Activated effector memory CD4-positive, alpha-beta T cell treated with Interleukin-2 at 50 U/mL for 16 hours (primary cell): Measurements from ENCODE around the gene SORCS1.

Experiments used
- DNase-seq: peaks from one replicate; pipeline ENCODE4 v3.0.0-alpha.2; 2020

The SORCS1 gene

GRCh38 chr10:106873770-106874603 is 290.5 kb downstream of the SORCS1 start:
- DNase-seq, result no peak

DNA sequence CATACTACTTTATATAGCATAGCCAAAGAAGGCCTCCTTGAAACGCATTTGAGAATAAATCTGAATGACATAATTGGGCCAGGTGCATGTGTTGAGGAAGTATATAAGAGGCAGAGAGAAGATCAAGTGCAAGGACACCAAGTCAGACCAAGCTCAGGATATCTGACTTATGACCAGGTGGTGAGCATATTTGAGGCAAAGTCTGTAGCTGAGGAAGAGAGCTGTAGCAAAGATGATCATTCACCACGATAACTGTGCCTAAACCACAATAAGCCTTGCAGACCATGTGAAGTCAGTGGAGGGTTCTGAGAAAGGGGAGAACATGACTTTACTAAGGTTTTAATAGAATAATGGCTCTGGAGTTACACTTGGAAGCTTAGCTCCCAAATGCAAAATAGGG is 292.3 kb downstream of the SORCS1 start:
- no peak for DNase-seq

- DNase-seq, result no peak
Observed at GRCh38 chr10:106866244-106866845, 298.2 kb downstream of the SORCS1 start.

- DNase-seq, result no peak
Observed at GRCh38 chr10:106864031-106864430, 300.5 kb downstream of the SORCS1 start.

- no peak for DNase-seq
Observed at GRCh38 chr10:106863549-106863948, 301.0 kb downstream of the SORCS1 start.

DNA sequence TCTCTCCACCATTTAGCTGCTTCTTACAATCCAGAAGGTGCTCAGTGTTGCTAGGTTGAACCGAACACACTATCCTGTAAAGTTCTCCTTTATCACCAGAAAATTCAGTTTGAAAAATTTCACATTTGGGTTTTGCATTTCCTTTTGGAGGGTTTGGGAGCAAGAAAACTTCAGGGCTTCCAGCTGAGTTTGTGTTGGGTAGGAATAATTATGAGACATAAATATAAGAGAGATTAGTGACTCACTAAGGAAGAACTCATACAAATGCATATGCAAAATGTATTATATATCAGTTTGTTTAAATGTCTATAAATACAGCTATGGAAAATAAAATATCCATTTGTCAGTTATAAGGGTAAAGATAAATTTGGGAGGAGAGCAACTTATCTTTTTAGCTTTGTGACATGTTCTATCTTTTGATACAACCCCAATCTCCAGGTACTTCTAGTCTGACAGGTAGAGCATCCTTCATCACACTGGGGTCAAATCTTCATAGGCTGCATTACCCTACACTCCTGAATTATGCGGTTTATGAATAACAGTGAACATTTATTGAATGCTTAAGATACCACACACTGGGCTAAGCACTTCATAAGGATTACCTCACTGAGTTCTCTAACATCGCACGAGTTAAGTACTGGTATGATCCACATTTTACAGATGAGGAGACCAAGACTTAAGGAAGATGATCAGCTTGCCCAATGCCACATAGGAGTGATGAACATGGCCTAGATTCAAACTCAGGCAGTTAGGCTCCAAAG is 304.4 kb downstream of the SORCS1 start:
- DNase-seq, result no peak

- no peak for DNase-seq
Observed at GRCh38 chr10:106857728-106858127, 306.8 kb downstream of the SORCS1 start.

- no peak for DNase-seq
Observed at GRCh38 chr10:106857213-106857612, 307.3 kb downstream of the SORCS1 start.

DNA sequence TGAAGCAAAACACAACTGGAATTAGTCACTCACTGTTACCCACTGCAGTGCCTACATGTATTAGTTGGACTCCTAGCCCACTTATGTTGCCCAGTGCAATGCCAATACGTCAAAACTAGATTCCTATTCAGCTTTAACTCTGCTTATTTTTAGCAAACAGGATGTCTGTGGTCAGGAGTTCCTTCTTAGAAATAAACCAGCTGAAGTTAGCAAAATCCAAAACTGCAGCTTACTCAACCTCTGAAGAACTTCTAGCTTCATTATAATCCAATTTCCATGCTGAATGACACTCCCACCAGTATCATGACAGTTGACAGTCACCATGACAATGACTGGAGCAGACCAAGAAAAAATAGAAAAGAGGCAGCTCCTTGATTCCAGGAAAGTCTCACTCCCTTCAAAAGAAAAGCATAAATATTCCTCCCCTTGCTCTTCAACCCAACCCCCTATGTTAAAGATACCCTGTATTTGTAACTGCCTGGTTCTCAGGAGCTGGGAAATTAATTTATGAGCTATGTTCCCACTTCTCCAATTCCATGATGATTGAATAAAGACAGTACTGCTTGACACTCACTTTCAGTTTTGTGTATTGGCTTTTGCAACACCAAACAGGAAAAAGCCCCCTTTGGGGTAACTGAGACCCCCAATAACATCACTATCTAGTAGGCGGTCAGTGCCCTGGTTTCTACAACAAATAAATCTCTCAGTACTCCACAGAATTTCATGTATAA is 327.4 kb downstream of the SORCS1 start:
- no peak for DNase-seq

GRCh38 chr10:106832846-106833245 is 331.7 kb downstream of the SORCS1 start:
- DNase-seq, result no peak

DNA sequence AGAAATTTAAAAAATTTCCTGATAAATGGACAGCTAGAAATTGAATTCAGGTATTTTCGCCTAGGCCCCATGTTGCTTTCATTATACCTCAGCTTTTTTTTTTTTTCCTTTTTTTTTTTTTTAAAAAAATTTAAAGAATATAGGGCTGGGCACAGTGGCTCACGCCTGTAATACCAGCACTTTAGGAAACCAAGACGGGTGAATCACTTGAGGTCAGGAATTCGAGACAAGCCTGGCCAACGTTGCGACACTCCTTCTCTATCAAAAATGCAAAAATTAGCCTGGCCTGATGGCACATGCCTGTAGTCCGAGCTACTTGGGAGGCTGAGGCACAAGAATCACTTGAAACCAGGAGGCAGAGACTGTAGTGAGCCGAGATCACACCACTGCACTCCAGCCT is 334.0 kb downstream of the SORCS1 start:
- no peak for DNase-seq

- DNase-seq, result no peak
Observed at GRCh38 chr10:106830006-106830405, 334.5 kb downstream of the SORCS1 start.

GRCh38 chr10:106826716-106827115 is 337.8 kb downstream of the SORCS1 start:
- no peak for DNase-seq

- DNase-seq, result no peak
Observed at GRCh38 chr10:106825576-106826364, 338.7 kb downstream of the SORCS1 start.

DNA sequence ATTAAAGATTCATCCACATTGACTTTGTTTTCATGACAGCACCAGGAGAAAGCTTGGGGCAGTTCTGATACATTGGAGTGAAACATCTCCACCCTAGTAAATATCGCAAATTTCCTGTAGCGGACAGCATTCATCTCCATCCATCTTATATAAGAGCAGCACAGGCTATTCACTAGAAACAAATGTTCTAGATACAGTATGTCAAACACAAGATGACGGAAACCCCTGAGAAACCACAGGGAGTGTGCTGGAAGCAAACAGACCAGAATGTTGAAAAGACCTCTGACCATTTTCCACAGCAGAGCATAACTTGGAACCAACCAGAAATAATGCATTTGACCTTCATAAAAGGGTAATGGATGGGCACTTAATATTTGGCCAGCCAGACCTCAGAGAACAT is 343.9 kb downstream of the SORCS1 start:
- DNase-seq, result no peak

GRCh38 chr10:106819490-106819889 is 345.0 kb downstream of the SORCS1 start:
- DNase-seq, result no peak

DNA sequence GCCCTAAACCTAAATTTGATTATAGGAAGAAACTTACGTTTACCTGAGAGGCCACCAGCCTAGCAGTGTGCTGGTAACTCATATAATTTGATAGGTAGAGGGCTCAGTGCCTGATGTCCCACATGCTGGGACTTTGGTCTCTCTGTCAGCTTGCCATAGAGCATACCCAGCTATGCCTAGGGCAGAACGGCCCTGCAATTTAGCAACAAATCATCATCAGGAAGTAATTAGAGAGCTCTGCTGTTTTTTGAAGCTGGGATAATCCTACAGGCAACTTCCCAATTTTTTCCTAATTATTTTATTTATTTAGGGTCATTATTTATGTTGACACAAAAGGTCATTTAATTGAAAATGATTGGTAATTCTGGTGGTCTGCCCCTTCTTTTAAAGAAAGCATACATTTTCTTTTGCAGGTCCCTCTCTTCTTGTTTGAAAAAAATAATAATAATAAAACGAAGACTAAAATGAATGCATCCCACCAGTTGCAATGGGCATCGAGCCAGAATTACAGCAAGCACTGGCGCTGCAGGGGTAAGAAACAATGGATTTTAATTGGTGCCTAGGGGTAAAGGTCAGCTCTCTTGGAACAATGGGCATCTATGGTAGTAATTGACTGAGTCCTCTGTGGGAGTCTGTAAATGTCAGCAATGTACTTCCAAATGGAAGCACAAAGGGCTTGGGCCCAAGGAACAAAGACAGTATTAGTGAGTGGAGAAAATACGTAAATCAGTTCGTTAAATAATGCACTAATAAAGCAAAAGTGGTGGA is 348.0 kb downstream of the SORCS1 start:
- DNase-seq, result no peak

DNA sequence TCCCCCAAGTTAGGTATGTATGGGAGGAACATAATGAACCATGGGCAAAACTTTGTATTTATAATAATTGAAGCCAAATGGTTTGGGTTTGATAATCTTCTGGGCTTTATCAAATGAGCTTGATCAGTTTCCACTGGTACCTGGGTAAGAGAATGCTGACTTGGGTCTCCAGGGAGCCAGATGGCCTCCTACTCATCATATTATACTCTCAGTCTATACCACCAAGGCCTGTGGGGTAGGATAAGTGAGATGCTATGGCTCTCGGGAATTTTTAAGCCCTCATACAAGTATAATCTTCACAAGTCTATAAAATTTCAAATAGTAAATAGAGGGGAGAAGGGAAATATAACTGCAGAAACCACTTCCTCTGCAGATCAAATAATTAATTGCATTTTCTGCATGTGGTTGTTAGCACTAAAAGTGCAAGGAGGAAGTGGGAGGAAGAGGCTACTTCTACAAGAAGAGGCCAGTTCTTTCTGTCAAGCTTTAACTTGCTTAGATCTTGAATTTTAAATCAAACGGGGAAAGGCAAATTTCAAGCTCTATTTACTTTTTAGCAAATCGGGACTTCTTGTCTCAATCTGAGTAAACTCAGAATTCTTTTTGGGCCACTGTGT is 349.0 kb downstream of the SORCS1 start:
- no peak for DNase-seq

GRCh38 chr10:106804992-106805582 is 359.4 kb downstream of the SORCS1 start:
- no peak for DNase-seq

- no peak for DNase-seq
Observed at GRCh38 chr10:106802949-106803348, 361.6 kb downstream of the SORCS1 start.

DNA sequence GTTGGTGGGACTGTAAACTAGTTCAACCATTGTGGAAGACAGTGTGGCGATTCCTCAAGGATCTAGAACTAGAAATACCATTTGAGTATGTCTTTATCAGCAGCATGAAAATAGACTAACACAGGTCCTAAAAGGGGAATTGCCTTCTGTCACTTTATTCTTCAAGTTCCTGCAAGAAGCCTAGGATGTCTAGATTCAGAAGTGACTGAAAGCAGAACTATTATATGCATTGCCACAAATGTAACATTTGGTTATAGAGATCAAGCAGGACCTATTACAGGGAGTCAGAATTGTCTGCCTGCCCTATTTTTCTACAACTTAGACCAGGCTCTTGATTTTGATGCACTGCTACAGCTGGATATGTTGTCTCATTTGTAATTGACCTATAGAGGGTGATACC is 364.7 kb downstream of the SORCS1 start:
- DNase-seq, result no peak
